ENCODE data around the gene SLC24A3.

SLC24A3 gene

GRCh38 chr20:19397226-19397625, 184.8 kb downstream of the SLC24A3 start:
- no peak for DNase-seq

- no peak for DNase-seq
Measured at GRCh38 chr20:19397666-19398065, 185.2 kb downstream of the SLC24A3 start.

- no peak for DNase-seq
Measured at GRCh38 chr20:19401096-19401495, 188.7 kb downstream of the SLC24A3 start.

GRCh38 chr20:19403549-19403948, 191.1 kb downstream of the SLC24A3 start:
- no peak for DNase-seq

GRCh38 chr20:19404826-19405225, 192.4 kb downstream of the SLC24A3 start:
- DNase-seq, result no peak

- DNase-seq, result no peak
Measured at GRCh38 chr20:19405958-19406357, 193.5 kb downstream of the SLC24A3 start.

GRCh38 chr20:19406381-19406780, 193.9 kb downstream of the SLC24A3 start:
- DNase-seq, result no peak

GRCh38 chr20:19407196-19407595, 194.8 kb downstream of the SLC24A3 start:
- no peak for DNase-seq

- no peak for DNase-seq
Measured at GRCh38 chr20:19407736-19408135, 195.3 kb downstream of the SLC24A3 start.

GRCh38 chr20:19408971-19409370, 196.5 kb downstream of the SLC24A3 start:
- no peak for DNase-seq

GRCh38 chr20:19411811-19412210, 199.4 kb downstream of the SLC24A3 start:
- DNase-seq, result no peak

- DNase-seq, result no peak
Measured at GRCh38 chr20:19412254-19412653, 199.8 kb downstream of the SLC24A3 start.

GRCh38 chr20:19414600-19414999, 202.2 kb downstream of the SLC24A3 start:
- no peak for DNase-seq

GRCh38 chr20:19415786-19416185, 203.3 kb downstream of the SLC24A3 start:
- no peak for DNase-seq

GRCh38 chr20:19416627-19417026, 204.2 kb downstream of the SLC24A3 start:
- DNase-seq, result no peak

GRCh38 chr20:19419396-19419795, 207.0 kb downstream of the SLC24A3 start:
- DNase-seq, result no peak

- no peak for DNase-seq
Measured at GRCh38 chr20:19423097-19423899, 210.9 kb downstream of the SLC24A3 start.

GRCh38 chr20:19423900-19424620, 211.6 kb downstream of the SLC24A3 start:
- no peak for DNase-seq

- no peak for DNase-seq
Measured at GRCh38 chr20:19426356-19426755, 213.9 kb downstream of the SLC24A3 start.

- DNase-seq, result no peak
Measured at GRCh38 chr20:19427480-19427879, 215.0 kb downstream of the SLC24A3 start.

GRCh38 chr20:19427913-19428312, 215.5 kb downstream of the SLC24A3 start:
- no peak for DNase-seq

- no peak for DNase-seq
Measured at GRCh38 chr20:19428324-19428723, 215.9 kb downstream of the SLC24A3 start.

- DNase-seq, result no peak
Measured at GRCh38 chr20:19429538-19429937, 217.1 kb downstream of the SLC24A3 start.

GRCh38 chr20:19430641-19431315, 218.3 kb downstream of the SLC24A3 start:
- no peak for DNase-seq
